ENCODE data around the gene ZNF318. TPM values are rescaled to one million over a fixed set of nuclear protein-coding genes. Genes with fewer than 3 reads are reported as not detected.
A peak's percentile ranks its signal among the peaks of the same experiment; 100 is the strongest.

Gene ZNF318
- total and polyA plus RNA-seq, 10 of the 15 experiments (the other 5 are each of a cell fraction or from before 2014, with no cell fraction given), result 3.4 to 79.8 (median 13.7) TPM

DNA sequence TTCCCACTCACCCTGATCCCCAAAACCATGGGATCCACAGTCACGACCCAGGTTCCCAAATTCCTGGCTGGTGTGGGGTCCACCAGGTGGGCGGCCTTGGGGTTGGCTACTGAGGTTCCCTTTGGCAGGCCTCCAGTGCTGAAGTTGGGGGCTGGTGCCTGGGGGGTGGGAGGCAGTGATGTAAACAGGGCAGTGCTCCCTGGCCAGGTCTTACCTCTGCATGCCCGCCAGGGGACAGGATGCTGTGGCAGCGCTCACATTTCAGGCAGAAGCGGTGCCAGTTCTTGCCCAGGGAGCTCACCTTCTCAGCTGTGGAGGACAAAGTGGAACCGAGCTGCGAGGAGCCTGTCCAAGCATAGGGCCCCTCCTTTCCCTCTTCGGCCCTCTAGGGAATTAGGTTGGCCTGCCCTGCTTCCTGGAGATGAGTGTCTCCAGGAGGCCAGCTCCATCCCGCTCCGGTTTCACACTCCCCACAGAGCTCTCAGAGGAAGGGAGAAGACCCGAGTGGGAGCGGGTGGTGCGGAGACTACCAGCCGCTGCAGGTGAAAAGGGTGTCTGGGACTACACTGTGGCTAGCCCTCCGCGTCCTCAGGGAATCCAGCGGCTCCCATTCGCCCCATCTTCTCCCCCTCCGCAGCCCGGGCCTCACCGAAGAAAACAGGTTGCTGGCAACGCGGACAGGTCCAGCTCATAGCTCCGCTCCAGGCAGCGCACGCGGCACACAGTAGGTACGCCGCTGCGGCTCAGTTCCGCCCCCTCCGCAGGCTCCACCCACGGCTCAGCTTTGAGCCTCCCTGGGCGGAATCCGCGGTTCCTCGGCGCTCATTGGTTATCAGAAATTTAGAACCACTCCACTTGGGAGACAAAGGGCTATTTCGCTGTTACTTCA, 61.1 kb downstream of the ZNF318 start, which contains the start of gene CRIP3 (continued):
- TF ChIP-seq, protein P1, sequence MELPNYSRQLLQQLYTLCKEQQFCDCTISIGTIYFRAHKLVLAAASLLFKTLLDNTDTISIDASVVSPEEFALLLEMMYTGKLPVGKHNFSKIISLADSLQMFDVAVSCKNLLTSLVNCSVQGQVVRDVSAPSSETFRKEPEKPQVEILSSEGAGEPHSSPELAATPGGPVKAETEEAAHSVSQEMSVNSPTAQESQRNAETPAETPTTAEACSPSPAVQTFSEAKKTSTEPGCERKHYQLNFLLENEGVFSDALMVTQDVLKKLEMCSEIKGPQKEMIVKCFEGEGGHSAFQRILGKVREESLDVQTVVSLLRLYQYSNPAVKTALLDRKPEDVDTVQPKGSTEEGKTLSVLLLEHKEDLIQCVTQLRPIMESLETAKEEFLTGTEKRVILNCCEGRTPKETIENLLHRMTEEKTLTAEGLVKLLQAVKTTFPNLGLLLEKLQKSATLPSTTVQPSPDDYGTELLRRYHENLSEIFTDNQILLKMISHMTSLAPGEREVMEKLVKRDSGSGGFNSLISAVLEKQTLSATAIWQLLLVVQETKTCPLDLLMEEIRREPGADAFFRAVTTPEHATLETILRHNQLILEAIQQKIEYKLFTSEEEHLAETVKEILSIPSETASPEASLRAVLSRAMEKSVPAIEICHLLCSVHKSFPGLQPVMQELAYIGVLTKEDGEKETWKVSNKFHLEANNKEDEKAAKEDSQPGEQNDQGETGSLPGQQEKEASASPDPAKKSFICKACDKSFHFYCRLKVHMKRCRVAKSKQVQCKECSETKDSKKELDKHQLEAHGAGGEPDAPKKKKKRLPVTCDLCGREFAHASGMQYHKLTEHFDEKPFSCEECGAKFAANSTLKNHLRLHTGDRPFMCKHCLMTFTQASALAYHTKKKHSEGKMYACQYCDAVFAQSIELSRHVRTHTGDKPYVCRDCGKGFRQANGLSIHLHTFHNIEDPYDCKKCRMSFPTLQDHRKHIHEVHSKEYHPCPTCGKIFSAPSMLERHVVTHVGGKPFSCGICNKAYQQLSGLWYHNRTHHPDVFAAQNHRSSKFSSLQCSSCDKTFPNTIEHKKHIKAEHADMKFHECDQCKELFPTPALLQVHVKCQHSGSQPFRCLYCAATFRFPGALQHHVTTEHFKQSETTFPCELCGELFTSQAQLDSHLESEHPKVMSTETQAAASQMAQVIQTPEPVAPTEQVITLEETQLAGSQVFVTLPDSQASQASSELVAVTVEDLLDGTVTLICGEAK (IDR thresholded peaks at IDR 0.05; ENCODE audit: borderline replicate concordance), result no peak
- TF ChIP-seq SMC3 (IDR thresholded peaks at IDR 0.05; ENCODE audit: borderline replicate concordance, low read length), result peak; percentile 53; the same call in 1 of the 2 replicates
- no peak for TF ChIP-seq NBN (IDR thresholded peaks at IDR 0.05)
- no peak for TF ChIP-seq KLF5 (IDR thresholded peaks at IDR 0.05; ENCODE audit: partially characterized antibody)
- TF ChIP-seq FOXM1 (IDR thresholded peaks at IDR 0.05; ENCODE audit: low read depth, low read length), result no peak
- TF ChIP-seq, protein P2, sequence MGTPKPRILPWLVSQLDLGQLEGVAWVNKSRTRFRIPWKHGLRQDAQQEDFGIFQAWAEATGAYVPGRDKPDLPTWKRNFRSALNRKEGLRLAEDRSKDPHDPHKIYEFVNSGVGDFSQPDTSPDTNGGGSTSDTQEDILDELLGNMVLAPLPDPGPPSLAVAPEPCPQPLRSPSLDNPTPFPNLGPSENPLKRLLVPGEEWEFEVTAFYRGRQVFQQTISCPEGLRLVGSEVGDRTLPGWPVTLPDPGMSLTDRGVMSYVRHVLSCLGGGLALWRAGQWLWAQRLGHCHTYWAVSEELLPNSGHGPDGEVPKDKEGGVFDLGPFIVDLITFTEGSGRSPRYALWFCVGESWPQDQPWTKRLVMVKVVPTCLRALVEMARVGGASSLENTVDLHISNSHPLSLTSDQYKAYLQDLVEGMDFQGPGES (IDR thresholded peaks at IDR 0.05), result no peak
- no peak for TF ChIP-seq SUPT20H (IDR thresholded peaks at IDR 0.05; ENCODE audit: borderline replicate concordance, control insufficient read depth, low read depth, low read length)
- no peak for TF ChIP-seq EZH2 (IDR thresholded peaks at IDR 0.05; ENCODE audit: borderline replicate concordance, control insufficient read depth, low read depth, low read length)
- no peak for TF ChIP-seq MYC (IDR thresholded peaks at IDR 0.05; ENCODE audit: insufficient read depth, insufficient read length, insufficient replicate concordance, low read length, severe bottlenecking)
- TF ChIP-seq, protein P3, sequence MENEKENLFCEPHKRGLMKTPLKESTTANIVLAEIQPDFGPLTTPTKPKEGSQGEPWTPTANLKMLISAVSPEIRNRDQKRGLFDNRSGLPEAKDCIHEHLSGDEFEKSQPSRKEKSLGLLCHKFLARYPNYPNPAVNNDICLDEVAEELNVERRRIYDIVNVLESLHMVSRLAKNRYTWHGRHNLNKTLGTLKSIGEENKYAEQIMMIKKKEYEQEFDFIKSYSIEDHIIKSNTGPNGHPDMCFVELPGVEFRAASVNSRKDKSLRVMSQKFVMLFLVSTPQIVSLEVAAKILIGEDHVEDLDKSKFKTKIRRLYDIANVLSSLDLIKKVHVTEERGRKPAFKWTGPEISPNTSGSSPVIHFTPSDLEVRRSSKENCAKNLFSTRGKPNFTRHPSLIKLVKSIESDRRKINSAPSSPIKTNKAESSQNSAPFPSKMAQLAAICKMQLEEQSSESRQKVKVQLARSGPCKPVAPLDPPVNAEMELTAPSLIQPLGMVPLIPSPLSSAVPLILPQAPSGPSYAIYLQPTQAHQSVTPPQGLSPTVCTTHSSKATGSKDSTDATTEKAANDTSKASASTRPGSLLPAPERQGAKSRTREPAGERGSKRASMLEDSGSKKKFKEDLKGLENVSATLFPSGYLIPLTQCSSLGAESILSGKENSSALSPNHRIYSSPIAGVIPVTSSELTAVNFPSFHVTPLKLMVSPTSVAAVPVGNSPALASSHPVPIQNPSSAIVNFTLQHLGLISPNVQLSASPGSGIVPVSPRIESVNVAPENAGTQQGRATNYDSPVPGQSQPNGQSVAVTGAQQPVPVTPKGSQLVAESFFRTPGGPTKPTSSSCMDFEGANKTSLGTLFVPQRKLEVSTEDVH (IDR thresholded peaks at IDR 0.05; ENCODE audit: low read depth, partially characterized antibody), result no peak
- TF ChIP-seq, protein P4, sequence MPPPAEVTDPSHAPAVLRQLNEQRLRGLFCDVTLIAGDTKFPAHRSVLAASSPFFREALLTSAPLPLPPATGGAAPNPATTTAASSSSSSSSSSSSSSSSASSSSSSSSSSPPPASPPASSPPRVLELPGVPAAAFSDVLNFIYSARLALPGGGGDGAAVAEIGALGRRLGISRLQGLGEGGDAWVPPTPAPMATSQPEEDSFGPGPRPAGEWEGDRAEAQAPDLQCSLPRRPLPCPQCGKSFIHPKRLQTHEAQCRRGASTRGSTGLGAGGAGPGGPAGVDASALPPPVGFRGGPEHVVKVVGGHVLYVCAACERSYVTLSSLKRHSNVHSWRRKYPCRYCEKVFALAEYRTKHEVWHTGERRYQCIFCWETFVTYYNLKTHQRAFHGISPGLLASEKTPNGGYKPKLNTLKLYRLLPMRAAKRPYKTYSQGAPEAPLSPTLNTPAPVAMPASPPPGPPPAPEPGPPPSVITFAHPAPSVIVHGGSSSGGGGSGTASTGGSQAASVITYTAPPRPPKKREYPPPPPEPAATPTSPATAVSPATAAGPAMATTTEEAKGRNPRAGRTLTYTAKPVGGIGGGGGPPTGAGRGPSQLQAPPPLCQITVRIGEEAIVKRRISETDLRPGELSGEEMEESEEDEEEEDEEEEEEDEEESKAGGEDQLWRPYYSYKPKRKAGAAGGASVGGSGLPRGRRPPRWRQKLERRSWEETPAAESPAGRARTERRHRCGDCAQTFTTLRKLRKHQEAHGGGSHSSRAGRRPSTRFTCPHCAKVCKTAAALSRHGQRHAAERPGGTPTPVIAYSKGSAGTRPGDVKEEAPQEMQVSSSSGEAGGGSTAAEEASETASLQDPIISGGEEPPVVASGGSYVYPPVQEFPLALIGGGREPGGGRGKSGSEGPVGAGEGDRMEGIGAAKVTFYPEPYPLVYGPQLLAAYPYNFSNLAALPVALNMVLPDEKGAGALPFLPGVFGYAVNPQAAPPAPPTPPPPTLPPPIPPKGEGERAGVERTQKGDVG (CRISPR knock-in tag; IDR thresholded peaks at IDR 0.05), result no peak
- TF ChIP-seq STAT1 (conservative IDR thresholded peaks at IDR 0.05), result no peak
- no peak for TF ChIP-seq JUNB (IDR thresholded peaks at IDR 0.05)
- TF ChIP-seq, protein P5, sequence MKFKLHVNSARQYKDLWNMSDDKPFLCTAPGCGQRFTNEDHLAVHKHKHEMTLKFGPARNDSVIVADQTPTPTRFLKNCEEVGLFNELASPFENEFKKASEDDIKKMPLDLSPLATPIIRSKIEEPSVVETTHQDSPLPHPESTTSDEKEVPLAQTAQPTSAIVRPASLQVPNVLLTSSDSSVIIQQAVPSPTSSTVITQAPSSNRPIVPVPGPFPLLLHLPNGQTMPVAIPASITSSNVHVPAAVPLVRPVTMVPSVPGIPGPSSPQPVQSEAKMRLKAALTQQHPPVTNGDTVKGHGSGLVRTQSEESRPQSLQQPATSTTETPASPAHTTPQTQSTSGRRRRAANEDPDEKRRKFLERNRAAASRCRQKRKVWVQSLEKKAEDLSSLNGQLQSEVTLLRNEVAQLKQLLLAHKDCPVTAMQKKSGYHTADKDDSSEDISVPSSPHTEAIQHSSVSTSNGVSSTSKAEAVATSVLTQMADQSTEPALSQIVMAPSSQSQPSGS (IDR thresholded peaks at IDR 0.05; ENCODE audit: low read length), result no peak
